Endothelial cell of umbilical vein (primary cell): ENCODE measurements around the gene PEMT. TPM values are rescaled to one million over a fixed set of nuclear protein-coding genes. Genes with fewer than 3 reads are reported as not detected.

Source experiments
- BruUV-seq: library from RNA; stranded (reverse); fragments of 400-500 nt; replicated peaks from 2 replicates; lab custom pipeline; 2021; lab: Mats Ljungman, UMichigan
- CTCF ChIA-PET: fragments of 300-600, 350-600 bp; sonication (Branson Sonifier 250); formaldehyde crosslinking; loops from one replicate; lab custom pipeline; 2021; ENCODE audit warnings: antibody characterized with exemption, inconsistent platforms; lab: Charles Lee
- POLR2A ChIA-PET: fragments of 300-600, 350-600 bp; sonication (Branson Sonifier 250); formaldehyde crosslinking; loops from one replicate; lab custom pipeline; 2021; ENCODE audit warnings: antibody characterized with exemption, inconsistent platforms; lab: Charles Lee
- DNase-seq: peaks from one replicate; pipeline ENCODE4 v3.0.0-alpha.2; 2011; ENCODE audit warnings: low read depth, low spot score
- FAIRE-seq: peaks from 2 replicates; lab custom pipeline; 2011; peaks lifted over from hg19 to GRCh38; lab: Jason Lieb, UNC
- H2AFZ ChIP-seq: 2 replicates; pipeline ENCODE4 v1.6.0; 2012; ENCODE audit warnings: low read depth, low read length, control low read depth, inconsistent platforms
- H3K27ac ChIP-seq: 2 replicates; pipeline ENCODE4 v1.5.1; 2011; ENCODE audit warnings: low read depth, mild to moderate bottlenecking, control low read depth, low read length, moderate library complexity; ENCODE audit not compliant: insufficient read depth
- H3K27me3 ChIP-seq, 2 experiments: 2 replicates each; pipeline versions ENCODE4 v1.6.0 to v1.6.1; 2011; ENCODE audit warnings: low read length in 2 of 2, mixed read lengths in 1 of 2; ENCODE audit not compliant: control insufficient read depth in 2 of 2, insufficient read depth in 2 of 2
- H3K36me3 ChIP-seq, 2 experiments: 2 replicates in 1 of 2; 3 replicates in 1 of 2; pipeline ENCODE4 v1.5.1; 2011; ENCODE audit warnings: low read length in 2 of 2, mild to moderate bottlenecking in 1 of 2, moderate library complexity in 1 of 2; ENCODE audit not compliant: control insufficient read depth in 2 of 2, insufficient read depth in 2 of 2; ENCODE audit errors: extremely low read depth in 1 of 2
- H3K4me1 ChIP-seq: 3 replicates; pipeline ENCODE4 v1.5.1; 2011; ENCODE audit warnings: mild to moderate bottlenecking, low read length; ENCODE audit not compliant: control insufficient read depth, insufficient read depth; ENCODE audit errors: extremely low read depth
- H3K4me2 ChIP-seq: 2 replicates; pipeline ENCODE4 v1.6.1; 2011; ENCODE audit warnings: low read length, control low read depth, mixed read lengths; ENCODE audit not compliant: insufficient read depth
- H3K4me3 ChIP-seq, 3 experiments: fragments of 200-600 bp in 1 of 3; sonication (generic), shearing (Covaris generic) in 1 of 3; replicated peaks in 1 of 3; 2 replicates each; pipeline ENCODE4 v1.5.1; 2011 to 2016; ENCODE audit warnings: control low read depth in 3 of 3, low read length in 3 of 3, mild to moderate bottlenecking in 2 of 3, inconsistent platforms in 1 of 3, low read depth in 1 of 3, moderate library complexity in 1 of 3; ENCODE audit not compliant: insufficient read depth in 1 of 3
- H3K79me2 ChIP-seq: 2 replicates; pipeline ENCODE4 v1.6.0; 2012; ENCODE audit warnings: low read length, inconsistent platforms; ENCODE audit not compliant: control insufficient read depth, insufficient read depth
- H3K9ac ChIP-seq: replicated peaks from 2 replicates; pipeline ENCODE3; 2011; ENCODE audit warnings: low read length, control low read depth; ENCODE audit not compliant: insufficient read depth; ENCODE audit errors: extremely low read depth
- H3K9me1 ChIP-seq: replicated peaks from 3 replicates; pipeline ENCODE4 v1.6.0; 2011; ENCODE audit warnings: mild to moderate bottlenecking, low read length; ENCODE audit not compliant: control insufficient read depth, insufficient read depth; ENCODE audit errors: extremely low read depth
- H3K9me3 ChIP-seq: replicated peaks from 2 replicates; pipeline ENCODE4 v1.5.1; 2012; ENCODE audit warnings: low read length, inconsistent platforms; ENCODE audit not compliant: control insufficient read depth, insufficient read depth
- H4K20me1 ChIP-seq: replicated peaks from 2 replicates; pipeline ENCODE3; 2011; ENCODE audit warnings: mild to moderate bottlenecking, low read length; ENCODE audit not compliant: control insufficient read depth, insufficient read depth; ENCODE audit errors: extremely low read depth
- EZH2 ChIP-seq: IDR thresholded peaks from 2 replicates; pipeline ENCODE4 v1.6.1; 2012; ENCODE audit warnings: borderline replicate concordance, low read depth, mild to moderate bottlenecking, moderate library complexity, low read length, inconsistent platforms; ENCODE audit not compliant: severe bottlenecking
- FOS ChIP-seq: IDR thresholded peaks from 2 replicates; pipeline ENCODE4 v1.6.1; 2011; ENCODE audit warnings: mild to moderate bottlenecking, low read length, moderate library complexity, borderline replicate concordance; ENCODE audit not compliant: insufficient read depth
- GATA2 ChIP-seq: IDR thresholded peaks from 2 replicates; pipeline ENCODE4 v1.7.0; 2011; ENCODE audit warnings: low read depth, mild to moderate bottlenecking, moderate library complexity, mixed read lengths, low read length; ENCODE audit not compliant: insufficient read length, insufficient read depth
- JUN ChIP-seq: IDR thresholded peaks from 2 replicates; pipeline ENCODE4 v1.6.1; 2011; ENCODE audit warnings: borderline replicate concordance, low read depth; ENCODE audit not compliant: insufficient read length, insufficient read depth
- MAX ChIP-seq: IDR thresholded peaks from 2 replicates; pipeline ENCODE4 v1.6.1; 2011; ENCODE audit not compliant: insufficient read depth, insufficient read length
- MYC ChIP-seq: IDR thresholded peaks from one replicate; pipeline ENCODE4 v1.6.1; 2011; ENCODE audit warnings: mild to moderate bottlenecking, low read depth, low read length
- POLR2A ChIP-seq: IDR thresholded peaks from 2 replicates; pipeline ENCODE4 v1.6.1; 2012; ENCODE audit warnings: low read depth, mild to moderate bottlenecking, control low read depth, low read length
- POLR2AphosphoS5 ChIP-seq: IDR thresholded peaks from 2 replicates; pipeline ENCODE4 v1.6.1; 2012; ENCODE audit warnings: low read depth, mild to moderate bottlenecking, control low read depth, low read length, moderate library complexity; ENCODE audit not compliant: insufficient read depth
- dilution Hi-C: fragments of 300-500 bp; cut with MboI; formaldehyde crosslinking; loops from one replicate; pipeline ENCODE4 v1.15.0; 2019; ENCODE audit warnings: low sequenced_read_pairs; ENCODE audit not compliant: extremely low pct_ligation_motif_present
- intact Hi-C: fragments of 100-400 bp; cut with micrococcal nuclease; formaldehyde crosslinking; loops from one replicate; pipeline ENCODE4 v1.10.0; 2022
- polyA plus RNA-seq, 4 experiments: library from polyadenylated mRNA; depleted of rRNA in 3 of 4; stranded (reverse) in 3 of 4; unstranded in 1 of 4; fragments of >200 nt; gene quantifications; 2 replicates each; pipeline versions ENCODE4 v1.2.1 to v1.2.3, GENCODE V29; 2011 to 2012; ENCODE audit warnings: missing spikeins in 1 of 4
- total RNA-seq: library from RNA; stranded (reverse); gene quantifications from 2 replicates; pipeline ENCODE4 v1.2.3, GENCODE V29; 2021
- TF ChIP-seq, protein P1 (sequence below), 2 donors: IDR thresholded peaks; 1 replicate in 1 of 2; 2 replicates in 1 of 2; pipeline ENCODE4 v1.5.1; 2011; ENCODE audit warnings: low read length in 2 of 2, mild to moderate bottlenecking in 2 of 2, moderate library complexity in 2 of 2, control low read depth in 1 of 2, inconsistent platforms in 1 of 2, low read depth in 1 of 2; ENCODE audit not compliant: insufficient read depth in 1 of 2; ENCODE audit errors: extremely low read depth in 1 of 2

Gene PEMT
- total and polyA plus RNA-seq, 2 donors (not counting 3 experiments of a cell fraction or from before 2014, with no cell fraction given), result 35.1 to 58.4 TPM

DNA sequence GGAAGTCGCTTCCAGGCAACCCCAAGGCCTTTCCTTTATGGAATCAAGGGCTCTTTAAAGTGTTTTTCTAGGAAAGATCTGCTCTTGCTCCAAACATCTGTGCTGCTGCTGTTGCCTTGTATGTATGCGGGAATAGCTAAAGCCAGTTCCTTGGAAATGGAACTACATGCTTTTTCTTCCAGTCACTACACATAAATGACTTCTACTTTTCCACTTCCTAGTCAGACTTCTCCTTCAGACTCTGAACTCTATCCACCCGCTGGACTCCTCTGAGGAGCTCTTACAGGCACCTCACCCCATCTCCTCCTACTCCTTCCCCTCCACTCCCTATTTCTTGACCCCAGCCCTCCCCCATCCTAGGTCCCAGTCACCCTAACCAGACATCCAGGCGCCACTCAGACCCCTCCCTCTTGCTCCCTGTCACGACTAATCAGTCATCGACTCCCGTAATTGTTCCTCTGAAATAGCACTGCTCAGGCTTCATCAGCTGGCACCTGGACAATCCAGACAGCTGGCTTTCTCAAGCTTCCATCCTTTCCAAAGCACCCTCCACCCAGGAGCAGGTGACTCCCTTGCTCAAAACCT lies 15.0 kb upstream of the PEMT start:
- POLR2A ChIA-PET, result no interaction called here
- no peak overlapping the region for H3K4me2 ChIP-seq

More for the DNA sequence above, 15.0 kb upstream of the PEMT start:
- intact Hi-C loops (no loop called here), dilution Hi-C loops (no loop called here)
- Histone ChIP-seq H3K27ac (no peak overlapping the region), H3K79me2 (no peaks in the 10 kb centered on the region), H3K4me1 (no peaks in the 10 kb centered on the region), H2AFZ (no peak overlapping the region), H3K4me3 (no peak overlapping the region), H3K9me3 (no peaks in the 10 kb centered on the region), H3K9me1 (no peaks in the 10 kb centered on the region), H3K36me3 (no peaks in the 10 kb centered on the region), H3K9ac (no peak overlapping the region), H4K20me1 (no peaks in the 10 kb centered on the region), H3K27me3 (peaks cover 0 to 2% of the 10 kb centered on the region in 2 experiments)
- no TSS peak for BruUV-seq
- TF ChIP-seq JUN, result no peak
- no peak for TF ChIP-seq POLR2A
- TF ChIP-seq MAX, result no peak
- TF ChIP-seq POLR2AphosphoS5, result no peak
- TF ChIP-seq MYC, result no peak
- no peak for TF ChIP-seq GATA2
- no peak for TF ChIP-seq EZH2
- TF ChIP-seq FOS, result no peak
- TF ChIP-seq, protein P1, sequence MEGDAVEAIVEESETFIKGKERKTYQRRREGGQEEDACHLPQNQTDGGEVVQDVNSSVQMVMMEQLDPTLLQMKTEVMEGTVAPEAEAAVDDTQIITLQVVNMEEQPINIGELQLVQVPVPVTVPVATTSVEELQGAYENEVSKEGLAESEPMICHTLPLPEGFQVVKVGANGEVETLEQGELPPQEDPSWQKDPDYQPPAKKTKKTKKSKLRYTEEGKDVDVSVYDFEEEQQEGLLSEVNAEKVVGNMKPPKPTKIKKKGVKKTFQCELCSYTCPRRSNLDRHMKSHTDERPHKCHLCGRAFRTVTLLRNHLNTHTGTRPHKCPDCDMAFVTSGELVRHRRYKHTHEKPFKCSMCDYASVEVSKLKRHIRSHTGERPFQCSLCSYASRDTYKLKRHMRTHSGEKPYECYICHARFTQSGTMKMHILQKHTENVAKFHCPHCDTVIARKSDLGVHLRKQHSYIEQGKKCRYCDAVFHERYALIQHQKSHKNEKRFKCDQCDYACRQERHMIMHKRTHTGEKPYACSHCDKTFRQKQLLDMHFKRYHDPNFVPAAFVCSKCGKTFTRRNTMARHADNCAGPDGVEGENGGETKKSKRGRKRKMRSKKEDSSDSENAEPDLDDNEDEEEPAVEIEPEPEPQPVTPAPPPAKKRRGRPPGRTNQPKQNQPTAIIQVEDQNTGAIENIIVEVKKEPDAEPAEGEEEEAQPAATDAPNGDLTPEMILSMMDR (IDR thresholded peaks at IDR 0.05; ENCODE audit: extremely low read depth in 1 of 2, insufficient read depth in 1 of 2, low read depth in 1 of 2, low read length in 2 of 2), result no peak
- FAIRE-seq (no peak), DNase-seq (no peak)
- CTCF ChIA-PET, result no interaction called here
